Stimulated activated CD4-positive, alpha-beta T cell treated with anti-CD3 and anti-CD28 coated beads, Interleukin-15, amount 100 ng/mL, for 48 hours (primary cell): ENCODE data around the gene TESK2.
"Not testable (repeated sequence)": the region's sequence is repeated elsewhere in the genome, so short reads cannot be mapped to it uniquely, and the experiment has no call there.

ENCODE experiments used
- DNase-seq, 2 donors: peaks; one replicate each; pipeline ENCODE4 v3.0.0-alpha.2; 2020; ENCODE audit warnings: low read depth in 2 of 2

Gene TESK2

GRCh38 chr1:45510036-45510971, 19.3 kb upstream of the TESK2 start:
- no peak for DNase-seq

DNA sequence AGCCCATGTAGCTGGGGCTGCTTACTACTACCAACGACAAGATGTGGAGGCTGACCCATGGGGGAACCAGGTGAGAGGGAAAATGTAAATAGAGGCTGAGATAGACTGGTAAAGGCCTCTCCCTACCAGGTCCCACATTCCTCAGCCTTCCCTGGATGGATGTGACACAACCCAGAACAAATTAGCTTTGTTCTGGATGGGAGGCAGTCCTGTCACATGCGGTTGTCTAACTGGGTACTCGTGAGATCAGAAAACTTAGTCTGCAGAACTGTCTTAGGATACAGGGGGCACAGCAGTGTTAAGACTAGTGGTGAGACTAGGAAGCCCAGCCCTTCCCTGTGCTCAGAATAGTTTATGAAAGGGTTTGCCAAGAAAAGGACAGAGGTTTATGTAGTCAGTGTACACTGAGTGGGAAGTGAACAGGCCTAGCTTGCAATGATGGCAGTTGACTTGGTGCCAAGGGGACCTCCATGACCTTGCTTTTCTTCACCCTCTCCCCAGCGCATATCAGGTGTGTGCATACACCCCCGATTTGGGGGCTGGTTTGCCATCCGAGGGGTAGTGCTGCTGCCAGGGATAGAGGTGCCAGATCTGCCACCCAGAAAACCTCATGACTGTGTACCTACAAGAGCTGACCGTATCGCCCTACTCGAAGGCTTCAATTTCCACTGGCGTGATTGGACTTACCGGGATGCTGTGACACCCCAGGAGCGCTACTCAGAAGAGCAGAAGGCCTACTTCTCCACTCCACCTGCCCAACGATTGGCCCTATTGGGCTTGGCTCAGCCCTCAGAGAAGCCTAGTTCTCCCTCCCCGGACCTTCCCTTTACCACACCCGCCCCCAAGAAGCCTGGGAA, 17.6 kb upstream of the TESK2 start:
- DNase-seq: no peak

GRCh38 chr1:45507893-45508292, 16.9 kb upstream of the TESK2 start:
- DNase-seq: no peak

- no peak for DNase-seq
These were observed 16.2 kb upstream of the TESK2 start for GRCh38 chr1:45507195-45507594.

DNA sequence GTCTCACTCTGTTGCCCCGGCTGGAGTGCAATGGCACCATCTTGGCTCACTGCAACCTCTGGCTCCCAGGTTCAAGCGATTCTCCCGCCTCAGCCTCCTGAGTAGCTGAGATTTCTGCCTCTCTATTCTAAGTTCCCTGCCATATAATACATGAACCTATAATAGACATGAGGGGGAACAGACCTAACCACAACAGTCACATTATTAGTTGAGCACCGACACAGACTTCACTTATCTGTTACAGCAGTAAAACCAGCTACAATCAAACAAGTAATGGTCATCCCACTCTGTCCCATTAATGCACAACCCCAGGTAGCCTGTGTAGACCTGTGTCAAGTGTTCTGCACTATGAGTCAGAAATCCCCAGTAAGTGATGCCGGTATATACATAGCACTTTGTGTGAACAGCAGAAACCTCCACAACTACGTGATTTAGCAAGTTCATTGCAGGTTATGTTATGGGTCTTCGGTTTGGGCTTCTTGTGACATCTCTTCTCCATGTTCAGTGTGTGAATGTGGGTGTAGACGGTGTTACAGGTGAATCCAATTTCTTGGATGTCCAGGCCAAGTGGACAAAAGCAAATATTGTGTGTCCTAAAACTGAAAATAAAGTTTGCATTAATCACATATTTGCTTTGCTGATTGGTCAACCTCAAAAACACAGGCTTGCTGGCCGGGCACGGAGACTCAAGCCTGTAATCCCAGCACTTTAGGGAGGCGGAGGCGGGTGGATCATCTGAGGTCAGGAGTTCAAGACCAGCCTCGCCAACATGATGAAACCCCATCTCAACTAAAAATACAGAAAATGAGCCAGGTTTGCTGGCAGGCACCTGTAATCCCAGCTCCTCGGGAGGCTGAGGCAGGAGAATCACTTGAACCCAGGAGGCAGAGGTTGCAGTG, 12.7 kb upstream of the TESK2 start:
- no peak for DNase-seq

DNA sequence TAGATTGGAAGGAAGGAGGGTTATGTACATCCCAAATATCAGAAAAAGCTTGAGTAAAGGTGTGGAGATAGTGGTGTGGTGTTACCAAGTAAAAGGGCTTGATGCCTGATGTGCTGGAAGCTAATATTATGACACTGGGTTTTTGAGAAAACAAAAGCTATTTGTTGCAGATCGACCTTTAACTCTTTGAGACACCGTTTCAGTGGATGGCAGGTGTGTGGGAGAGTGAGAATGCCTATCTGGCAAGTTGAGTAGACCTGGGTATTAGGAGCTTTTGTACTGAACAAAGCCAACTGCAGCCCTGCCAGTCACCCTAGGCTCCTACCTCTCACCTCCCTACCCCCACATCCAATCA, 10.5 kb upstream of the TESK2 start:
- no peak for DNase-seq

GRCh38 chr1:45499415-45499769, 8.4 kb upstream of the TESK2 start:
- no peak for DNase-seq

DNA sequence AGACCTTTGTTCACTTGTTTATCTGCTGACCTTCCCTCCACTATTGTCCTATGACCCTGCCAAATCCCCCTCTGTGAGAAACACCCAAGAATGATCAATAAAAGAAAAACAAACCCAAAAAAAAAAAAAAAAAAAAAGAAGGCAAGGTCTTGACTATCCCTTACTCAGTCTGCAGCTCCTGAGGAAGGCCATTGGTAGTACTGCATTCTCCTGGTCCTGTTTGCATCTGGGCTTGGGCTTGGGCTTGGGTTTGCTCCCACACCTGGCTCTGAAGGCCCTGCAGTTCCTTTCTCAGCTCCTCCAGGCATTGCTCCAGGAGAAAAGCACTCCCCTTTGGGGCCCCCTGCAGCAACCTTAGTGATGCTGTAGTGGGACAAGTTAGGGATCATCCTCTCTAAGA, 7.3 kb upstream of the TESK2 start:
- DNase-seq: no peak

GRCh38 chr1:45493116-45493697, 2.2 kb upstream of the TESK2 start:
- peak in 1 of 2 donors; percentile 32 for DNase-seq

DNA sequence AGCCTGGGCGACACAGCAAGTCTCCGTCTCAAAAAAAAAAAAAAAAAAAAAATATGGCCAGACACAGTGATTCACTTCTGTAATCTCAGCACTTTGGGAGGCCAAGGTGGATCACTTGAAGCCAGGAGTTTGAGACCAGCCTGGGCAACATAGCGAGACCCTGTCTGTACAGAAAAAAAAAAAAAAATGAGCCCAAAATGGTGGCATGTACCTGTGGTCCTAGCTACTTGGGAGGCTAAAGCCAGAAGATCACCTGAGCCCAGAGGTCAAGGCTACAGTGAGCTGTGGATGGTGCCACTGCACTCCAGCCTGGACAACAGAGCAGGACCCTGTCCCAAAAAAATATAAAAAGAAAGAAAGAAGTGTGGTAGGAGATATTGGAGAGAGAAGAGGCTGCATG, 1.7 kb upstream of the TESK2 start:
- no peak for DNase-seq

GRCh38 chr1:45491487-45492260, 711 bp upstream of the TESK2 start:
- DNase-seq: no peak

- DNase-seq: no peak
These were observed 790 bp downstream of the TESK2 start for GRCh38 chr1:45490121-45490625.

DNA sequence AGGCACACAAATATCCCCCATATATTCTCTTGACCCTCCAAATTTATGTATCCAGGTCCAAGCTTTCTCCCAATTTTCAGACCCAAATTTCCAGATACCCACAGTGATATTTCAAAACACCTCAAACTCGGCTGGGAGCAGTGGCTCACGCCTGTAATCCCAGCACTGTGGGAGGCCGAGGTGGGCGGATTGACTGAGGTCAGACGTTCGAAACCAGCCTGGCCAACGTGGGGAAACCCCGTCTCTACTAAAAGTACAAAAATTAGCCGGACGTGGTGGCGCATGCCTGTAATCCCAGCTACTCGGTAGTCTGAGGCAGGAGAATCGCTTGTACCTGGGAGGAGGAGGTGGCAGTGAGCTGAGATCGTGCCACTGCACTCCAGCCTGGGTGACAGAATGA, 1.6 kb downstream of the TESK2 start:
- peak in 1 of 2 donors; percentile 45 for DNase-seq

GRCh38 chr1:45488666-45489377, 2.1 kb downstream of the TESK2 start:
- DNase-seq: no peak

GRCh38 chr1:45485949-45486348, 5.0 kb downstream of the TESK2 start:
- DNase-seq: no peak

- no peak for DNase-seq
These were observed 11.8 kb downstream of the TESK2 start for GRCh38 chr1:45479039-45479748.

DNA sequence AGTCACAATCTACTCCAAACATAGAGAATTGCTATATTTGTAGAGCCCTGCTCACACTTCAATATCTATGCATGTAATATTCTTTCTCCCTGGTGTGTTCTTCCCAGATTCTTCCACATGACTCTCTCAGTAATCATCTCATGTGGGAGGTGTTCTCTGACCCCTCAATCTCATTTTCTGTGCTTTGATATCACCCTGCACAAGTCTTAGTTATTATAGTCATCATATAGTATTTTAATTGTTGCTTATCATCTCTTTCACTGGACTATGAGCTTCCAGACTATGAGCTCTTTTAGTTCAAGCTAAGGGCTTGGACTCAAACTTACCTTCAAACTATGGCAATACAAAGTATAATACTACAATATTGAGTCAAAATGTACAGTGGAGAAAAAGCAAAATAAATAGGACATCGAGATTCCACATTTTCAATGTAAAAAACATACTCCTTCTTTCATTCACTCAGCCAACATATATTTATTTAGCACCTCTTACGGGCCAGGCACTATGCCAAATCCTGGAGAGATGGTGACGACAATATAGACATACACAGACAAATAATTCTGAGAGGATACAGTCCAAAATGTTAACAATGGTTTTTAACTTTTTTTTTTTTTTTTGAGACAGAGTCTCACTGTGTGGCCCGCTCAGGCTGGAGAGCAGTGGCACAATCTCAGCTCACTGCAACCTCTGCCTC, 12.7 kb downstream of the TESK2 start:
- DNase-seq: no peak

DNA sequence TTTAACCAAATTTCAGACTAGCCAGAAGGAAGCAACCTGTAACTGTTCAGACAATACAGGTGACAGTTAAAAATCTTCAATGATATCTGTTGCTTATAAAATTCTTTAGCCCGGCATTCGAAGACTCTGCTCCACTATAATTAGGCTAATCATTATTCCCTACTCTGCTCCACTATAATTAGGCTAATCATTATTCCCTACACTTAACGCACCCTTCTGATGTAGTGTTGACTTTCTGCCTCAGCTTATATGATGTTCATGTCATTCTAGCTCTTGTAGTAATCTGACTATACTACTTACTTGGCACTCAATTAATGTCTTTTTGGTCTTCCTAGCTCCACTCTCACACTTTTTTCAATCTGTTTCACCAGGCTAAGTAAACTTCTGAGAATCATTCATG, 13.3 kb downstream of the TESK2 start:
- DNase-seq: no peak

GRCh38 chr1:45474194-45474593, 16.8 kb downstream of the TESK2 start:
- DNase-seq: not testable (repeated sequence)
